NCI-H526 treated with DMSO at 0.1 percent for 48 hours (cell line): Measurements from ENCODE around the gene SPACA9.

Experiments used
- DNase-seq: peaks from one replicate; lab custom pipeline; 2025; lab: John Stamatoyannopoulos, UW

Gene SPACA9

DNA sequence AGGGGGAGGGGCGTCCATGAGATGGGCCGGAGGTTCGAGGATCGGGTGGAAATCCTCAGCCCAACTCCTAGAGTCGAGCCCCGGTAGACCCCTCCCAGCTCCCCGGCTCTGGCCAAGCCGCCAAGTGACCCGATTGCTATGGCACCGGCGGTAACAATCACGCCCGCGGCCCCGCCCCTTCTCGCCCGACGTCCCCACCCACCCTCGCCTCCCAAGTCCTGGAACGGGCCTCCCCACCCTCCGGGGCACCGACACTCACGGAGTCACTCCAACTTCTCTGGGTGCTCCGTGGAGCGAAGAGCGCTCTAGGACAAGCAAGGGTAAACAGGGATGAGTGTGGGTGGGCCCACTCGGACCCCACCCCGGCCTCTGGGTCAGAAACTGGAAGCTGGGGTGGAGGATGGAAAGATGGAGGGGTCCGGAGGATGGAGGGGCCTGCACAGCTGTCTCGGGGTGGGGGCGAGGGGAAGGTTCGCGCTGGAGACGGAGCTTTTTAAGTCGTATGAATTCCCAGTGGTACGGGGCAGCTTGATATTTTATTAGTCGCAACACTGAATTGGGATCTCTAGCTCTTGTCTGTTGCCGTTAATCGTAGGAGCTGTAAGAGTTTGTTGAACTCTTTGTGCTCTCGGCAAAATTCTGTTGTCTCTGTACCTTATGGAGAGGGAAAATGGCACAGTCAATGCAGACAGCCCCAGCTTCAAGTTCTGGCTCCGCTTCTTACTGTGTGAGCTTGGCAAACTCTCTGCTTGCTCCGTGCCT, at the start of gene SPACA9:
Gene SPACA9 (plus strand): TSS at position 204 of the 762 bp plus-strand sequence. CDS start 5,050 bp downstream, outside the sequence.
- no peak for DNase-seq

GRCh38 chr9:132832171-132832881, 46.4 kb upstream of the SPACA9 start:
- no peak for DNase-seq

DNA sequence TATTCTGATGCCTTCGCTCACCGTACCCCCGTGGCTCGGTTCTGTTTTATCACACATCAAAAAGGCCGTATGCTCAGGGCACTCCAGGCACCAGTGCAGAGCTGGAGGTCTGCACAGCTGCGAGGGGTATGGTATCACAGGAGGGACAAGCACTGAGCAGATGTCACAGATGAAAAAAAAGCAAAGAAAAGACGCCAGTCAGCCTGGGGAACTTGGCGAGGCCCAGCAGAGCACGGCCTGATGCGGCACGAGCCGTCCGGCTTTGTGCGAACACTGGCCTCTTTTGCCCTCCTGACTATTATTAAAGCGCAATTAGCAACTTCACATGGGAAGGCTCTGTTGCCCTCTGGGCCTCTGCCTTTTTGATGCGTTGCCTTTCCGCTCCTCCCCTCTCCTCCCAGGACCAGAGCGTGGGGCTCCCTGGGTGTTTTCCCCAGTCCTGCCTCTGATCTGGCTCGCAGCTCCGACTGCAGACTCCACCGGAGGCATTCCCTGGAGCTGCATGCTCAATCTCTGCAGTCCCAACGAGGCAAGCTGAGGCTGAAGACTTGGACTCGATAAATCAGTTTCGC, 45.1 kb upstream of the SPACA9 start:
- no peak for DNase-seq

DNA sequence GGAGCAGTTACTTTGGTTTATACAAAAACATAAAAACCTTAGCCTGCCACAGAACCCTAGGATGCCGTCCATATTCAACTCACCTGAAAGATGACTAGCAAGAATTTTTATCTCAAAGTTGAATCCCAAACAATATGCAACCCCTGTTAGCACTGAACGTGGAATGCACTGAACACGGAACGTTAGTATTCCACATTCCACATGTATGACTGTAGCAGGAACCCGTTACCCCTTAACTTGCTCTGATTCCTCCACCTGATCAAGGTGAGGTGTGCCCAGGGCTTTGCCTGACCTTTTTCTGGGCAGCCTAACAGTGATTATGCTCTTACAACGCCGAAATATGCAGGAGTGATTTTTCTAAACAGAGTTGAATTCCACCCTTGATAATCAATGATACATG, 44.4 kb upstream of the SPACA9 start:
- DNase-seq, result no peak

DNA sequence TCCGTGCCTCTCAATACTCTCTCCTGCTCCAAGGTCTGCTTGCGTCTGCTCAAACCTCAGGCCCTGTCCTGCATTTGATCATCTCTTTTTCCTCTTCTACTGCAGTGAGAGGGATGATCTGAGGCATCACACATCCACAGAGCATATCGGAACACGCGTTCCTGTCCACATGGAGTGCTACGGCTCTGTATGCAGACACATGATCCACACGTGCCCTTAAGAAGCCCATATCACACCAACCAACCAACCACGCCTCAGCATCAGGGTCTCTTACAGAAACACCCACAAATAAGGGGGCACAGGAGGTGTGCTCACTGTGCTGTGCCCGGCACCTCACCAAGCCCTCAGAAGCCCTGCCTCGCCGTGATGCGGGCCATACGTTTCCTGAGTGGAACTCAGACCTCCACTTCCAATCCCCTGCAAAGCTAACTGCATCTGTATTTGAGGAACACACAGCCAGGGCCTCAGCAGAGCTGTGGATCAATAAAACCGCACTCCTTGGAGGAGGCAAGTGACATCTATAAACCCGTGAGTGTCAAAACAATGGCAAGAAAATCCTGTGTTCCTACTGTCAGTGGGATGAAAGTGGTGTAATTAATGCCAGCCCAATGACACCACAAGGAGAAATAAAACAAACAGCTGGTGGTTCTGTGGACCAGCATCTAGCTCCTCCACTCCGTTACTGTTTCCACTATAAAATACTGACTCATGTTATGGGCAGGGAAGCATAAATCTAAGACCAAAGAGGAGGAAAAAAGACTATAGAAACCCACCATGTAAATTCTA, 41.0 kb upstream of the SPACA9 start:
- no peak for DNase-seq

DNA sequence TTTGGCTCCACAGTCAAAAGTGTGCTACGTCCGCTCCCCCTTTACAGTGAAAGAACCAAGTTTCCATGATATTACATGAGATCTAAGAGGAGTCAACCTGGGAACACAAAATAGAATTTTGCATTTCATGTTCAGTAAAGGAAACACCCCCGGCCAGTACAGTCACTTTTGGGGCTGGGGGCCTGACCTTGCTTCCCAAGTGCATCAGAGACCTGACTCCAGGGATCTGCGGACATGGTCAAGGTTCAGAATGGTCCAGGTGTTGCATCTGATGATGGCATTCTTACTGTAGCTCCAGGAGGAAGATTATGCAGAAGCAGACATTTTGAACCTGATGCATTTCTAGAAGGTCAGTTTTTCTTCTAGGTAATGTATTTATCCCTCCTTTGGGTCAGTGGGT, 40.4 kb upstream of the SPACA9 start:
- DNase-seq, result no peak

GRCh38 chr9:132840980-132841379, 37.7 kb upstream of the SPACA9 start:
- no peak for DNase-seq

- DNase-seq, result no peak
These were observed 36.3 kb upstream of the SPACA9 start for GRCh38 chr9:132842124-132843044.

DNA sequence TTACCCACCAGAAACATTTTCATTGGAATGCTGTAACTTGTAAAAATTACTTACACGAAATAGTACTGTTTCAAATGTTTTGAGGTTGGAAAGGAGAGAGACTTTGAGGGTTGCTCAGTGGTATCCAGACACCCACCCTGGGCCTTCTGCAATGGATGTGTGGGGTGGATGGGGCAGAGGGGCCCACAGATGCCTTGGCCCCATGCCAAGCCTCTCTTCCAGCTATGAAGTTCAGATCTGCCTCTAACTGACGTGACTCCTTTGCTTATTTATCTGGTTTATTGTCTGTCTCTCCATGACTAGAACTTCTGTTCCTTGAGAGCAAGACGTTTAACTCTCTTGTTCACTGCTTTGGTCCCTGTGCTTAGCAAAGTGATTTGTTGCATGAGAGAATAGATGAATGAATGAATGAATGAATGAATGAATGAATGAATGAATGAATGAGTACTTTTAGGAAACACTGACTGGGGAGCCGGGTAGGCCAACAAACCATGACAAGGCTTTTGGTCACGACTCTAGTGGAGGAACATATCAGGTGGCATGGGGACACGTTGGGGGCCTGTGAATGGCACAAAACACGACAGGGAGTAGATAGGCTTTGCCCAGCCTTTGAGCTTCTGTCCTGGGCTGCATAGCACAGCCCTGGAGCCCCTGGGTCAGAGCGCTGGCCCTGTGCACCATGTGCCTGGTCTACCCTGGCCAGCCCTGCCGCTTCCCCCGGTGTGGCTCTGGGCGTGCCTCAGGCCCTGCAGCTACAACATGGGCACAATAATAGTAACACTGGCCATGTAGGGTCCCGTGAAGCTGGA, 32.4 kb upstream of the SPACA9 start:
- no peak for DNase-seq

- no peak for DNase-seq
These were observed 31.7 kb upstream of the SPACA9 start for GRCh38 chr9:132846918-132847515.

DNA sequence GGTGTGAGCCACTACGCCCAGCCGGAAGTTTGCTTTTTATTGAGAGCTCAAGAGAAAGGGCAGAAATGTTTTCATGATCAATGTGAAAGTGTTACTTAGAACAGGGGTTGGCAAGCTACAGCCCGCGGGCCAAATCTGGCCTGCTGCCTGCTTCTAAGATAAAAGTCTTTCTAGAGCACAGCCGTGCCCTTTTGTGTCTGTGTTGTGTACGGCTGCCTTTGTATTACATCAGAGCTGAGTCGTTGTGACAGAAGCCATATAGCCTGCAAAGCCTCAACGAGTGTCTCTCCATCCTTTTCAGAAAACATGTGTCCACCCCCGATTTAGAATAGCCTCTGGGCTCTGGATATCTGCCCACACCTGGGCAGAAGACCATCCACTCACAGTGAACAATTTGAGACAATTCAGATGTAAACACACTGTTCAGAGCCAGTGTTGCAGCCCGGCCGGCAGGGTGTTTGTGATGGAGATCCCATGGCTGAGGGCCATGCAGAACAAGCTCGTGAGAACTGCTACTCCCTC, 29.5 kb upstream of the SPACA9 start:
- DNase-seq, result no peak

DNA sequence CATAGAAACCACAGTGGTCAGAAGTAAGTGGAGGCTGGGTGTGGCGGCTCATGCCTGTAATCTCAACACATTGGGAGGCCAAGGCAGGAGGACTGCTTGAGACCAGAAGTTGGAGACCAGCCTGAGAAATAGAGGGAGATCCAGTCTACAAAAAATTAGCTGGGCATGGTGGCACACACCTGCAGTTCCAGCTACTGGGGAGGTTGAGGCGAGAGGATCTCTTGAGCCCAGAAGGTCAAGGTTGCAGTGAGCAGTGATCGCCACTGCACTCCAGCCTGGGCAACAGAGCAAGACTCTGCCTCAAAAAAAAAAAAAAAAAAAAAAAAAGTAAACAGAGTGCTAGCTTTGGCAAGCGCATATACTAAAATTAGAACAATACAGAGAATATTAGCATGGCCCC, 25.2 kb upstream of the SPACA9 start:
- DNase-seq, result no peak

GRCh38 chr9:132854832-132855231, 23.9 kb upstream of the SPACA9 start:
- no peak for DNase-seq

- no peak for DNase-seq
These were observed 22.8 kb upstream of the SPACA9 start for GRCh38 chr9:132855904-132856303.

GRCh38 chr9:132857031-132857430, 21.7 kb upstream of the SPACA9 start:
- no peak for DNase-seq

- no peak for DNase-seq
These were observed 20.9 kb upstream of the SPACA9 start for GRCh38 chr9:132857616-132858342.

DNA sequence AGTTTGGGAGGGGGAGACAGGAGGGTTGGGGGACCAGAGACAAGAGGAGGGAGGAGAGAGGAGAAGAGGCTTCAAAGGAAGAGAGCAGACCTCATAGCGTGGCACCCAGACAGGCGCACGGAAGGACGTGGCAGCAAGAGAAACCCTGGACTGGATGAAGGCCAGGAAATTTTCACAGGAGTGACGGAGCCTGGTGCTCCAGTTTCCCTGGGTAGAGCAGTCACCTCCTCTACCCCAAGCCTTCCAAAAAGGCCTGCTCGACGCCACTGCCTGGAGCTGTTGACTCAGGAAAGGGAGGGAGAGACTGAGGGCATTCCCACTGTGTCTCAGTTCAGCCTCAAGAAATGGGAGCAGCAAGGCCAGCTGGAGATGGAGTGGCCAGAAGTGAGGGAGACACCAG, 19.9 kb upstream of the SPACA9 start:
- DNase-seq, result no peak

DNA sequence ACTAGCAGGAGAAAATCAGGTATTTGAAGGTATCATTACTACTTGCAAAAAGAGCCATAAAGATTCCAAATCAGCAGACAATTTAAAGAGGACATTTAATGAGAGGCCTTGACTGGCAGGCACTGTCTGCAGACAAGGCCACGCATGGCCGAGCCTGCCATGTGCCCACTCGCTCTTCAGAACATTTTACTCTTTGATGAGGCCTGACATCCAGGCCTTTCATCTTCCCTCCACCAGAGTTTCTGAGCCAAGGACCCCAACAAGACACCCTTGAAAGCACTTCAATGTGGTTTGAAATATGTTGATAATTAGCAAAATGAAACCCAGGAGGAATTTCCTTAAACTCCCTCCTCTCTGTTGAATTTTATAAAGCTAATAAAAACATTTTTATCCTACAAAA, 17.0 kb upstream of the SPACA9 start:
- DNase-seq, result no peak

DNA sequence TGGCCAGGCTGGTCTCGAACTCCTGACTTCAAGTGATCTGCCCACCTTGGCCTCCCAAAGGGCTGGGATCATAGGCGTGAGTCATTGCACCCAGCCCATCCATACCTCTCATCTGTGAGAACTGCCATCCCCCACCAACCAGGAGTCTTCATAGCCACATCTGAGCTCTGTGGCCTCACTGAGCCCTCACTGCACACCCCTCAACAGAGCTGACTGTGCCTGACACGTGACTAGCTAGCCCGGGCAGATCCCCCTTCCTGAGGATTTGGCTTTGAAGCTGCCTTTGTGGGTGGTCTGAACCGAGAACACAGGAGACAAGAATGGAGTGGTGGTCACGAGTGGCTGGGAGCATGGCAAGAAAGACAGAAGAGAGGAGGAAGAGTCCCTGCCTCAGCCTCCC, 16.2 kb upstream of the SPACA9 start:
- no peak for DNase-seq
